PC-9 (cell line): ENCODE results near the gene CASP10. TPM values are rescaled to one million over a fixed set of nuclear protein-coding genes. Genes with fewer than 3 reads are reported as not detected.

Source experiments
- BruUV-seq: library from RNA; stranded (reverse); fragments of 400-500 nt; replicated peaks from 2 replicates; lab custom pipeline; 2021; lab: Mats Ljungman, UMichigan
- CTCF ChIA-PET: fragments of 300-600 bp; sonication (Branson Sonifier 250); formaldehyde crosslinking; loops from one replicate; lab custom pipeline; 2022; ENCODE audit warnings: antibody characterized with exemption; lab: Charles Lee
- POLR2A ChIA-PET: fragments of 300-600 bp; sonication (Branson Sonifier 250); formaldehyde crosslinking; loops from one replicate; lab custom pipeline; 2022; ENCODE audit warnings: antibody characterized with exemption; ENCODE audit not compliant: unreplicated experiment; lab: Charles Lee
- DNase-seq, 2 experiments: peaks; one replicate each; pipeline versions ENCODE4 v3.0.0 to v3.0.0-alpha.2; 2015 to 2022; ENCODE audit warnings: mixed read lengths in 1 of 2
- H2AFZ ChIP-seq: fragments of 200-600 bp; sonication (generic); 2 replicates; pipeline ENCODE4 v1.8.1; 2017; ENCODE audit warnings: antibody characterized with exemption
- H3F3A ChIP-seq: fragments of 200-600 bp; sonication (generic); 2 replicates; pipeline ENCODE4 v1.8.1; 2017; ENCODE audit warnings: antibody characterized with exemption, mild to moderate bottlenecking, low read depth; ENCODE audit not compliant: insufficient read depth
- H3K27ac ChIP-seq: fragments of 200-600 bp; sonication (generic); 2 replicates; pipeline ENCODE4 v1.6.1; 2016; ENCODE audit warnings: mixed run types
- H3K27me3 ChIP-seq: fragments of 200-600 bp; sonication (generic); 2 replicates; pipeline ENCODE4 v1.6.1; 2016; ENCODE audit warnings: low read depth, mixed run types; ENCODE audit not compliant: insufficient read depth
- H3K36me3 ChIP-seq: fragments of 200-600 bp; sonication (generic); 2 replicates; pipeline ENCODE4 v1.6.1; 2016; ENCODE audit warnings: low read depth, mixed run types
- H3K4me1 ChIP-seq: fragments of 200-600 bp; sonication (generic); replicated peaks from 2 replicates; pipeline ENCODE4 v1.6.1; 2016; ENCODE audit warnings: mixed run types; ENCODE audit not compliant: insufficient read depth
- H3K4me2 ChIP-seq: fragments of 200-600 bp; sonication (generic); 2 replicates; pipeline ENCODE4 v1.6.1; 2017; ENCODE audit warnings: mixed run types
- H3K4me3 ChIP-seq: fragments of 200-600 bp; sonication (generic); 2 replicates; pipeline ENCODE4 v1.6.1; 2016; ENCODE audit warnings: mixed run types
- H3K79me2 ChIP-seq: fragments of 200-600 bp; sonication (generic); 2 replicates; pipeline ENCODE4 v1.6.1; 2017; ENCODE audit warnings: low read depth, mixed run types
- H3K9me2 ChIP-seq: fragments of 200-600 bp; sonication (generic); 2 replicates; pipeline ENCODE4 v1.8.1; 2017; ENCODE audit warnings: mild to moderate bottlenecking; ENCODE audit not compliant: insufficient read depth
- H3K9me3 ChIP-seq: fragments of 200-600 bp; sonication (generic); 2 replicates; pipeline ENCODE4 v1.8.1; 2016; ENCODE audit warnings: low read depth; ENCODE audit not compliant: insufficient read depth
- H4K20me1 ChIP-seq: fragments of 200-600 bp; sonication (generic); 2 replicates; pipeline ENCODE4 v1.8.1; 2017; ENCODE audit not compliant: insufficient read depth
- CTCF ChIP-seq: fragments of 200-600 bp; sonication (generic); conservative IDR thresholded peaks from 2 replicates; pipeline ENCODE4 v1.6.1; 2017; ENCODE audit warnings: mixed run types, antibody characterized with exemption, mild to moderate bottlenecking, moderate library complexity
- EZH2 ChIP-seq: fragments of 200-600 bp; sonication (generic); IDR thresholded peaks from 2 replicates; pipeline ENCODE4 v1.8.0; 2017; ENCODE audit warnings: antibody characterized with exemption, low read depth
- intact Hi-C: fragments of 100-400 bp; cut with micrococcal nuclease; formaldehyde crosslinking; loops from one replicate; pipeline ENCODE4 v1.10.0; 2022; ENCODE audit not compliant: unreplicated experiment
- total RNA-seq: library from RNA; stranded (reverse); gene quantifications from 2 replicates; pipeline ENCODE4 v1.2.3, GENCODE V29; 2021

The CASP10 gene
- total RNA-seq, 1 experiment from 2014 or later = 15.2 TPM

GRCh38 chr2:201242571-201243277, 59.8 kb downstream of the CASP10 start:
- DNase-seq = no peak
- Histone ChIP-seq H3K79me2 (no peaks in the 10 kb centered on the region), H3K4me1 (no peaks in the 10 kb centered on the region), H2AFZ (no peak overlapping the region), H3K4me3 (no peak overlapping the region), H3K36me3 (peaks cover 17% of the 10 kb centered on the region; the same call in 1 of the 2 replicates), H3K9me2 (no peaks in the 10 kb centered on the region), H3K4me2 (no peak overlapping the region), H3K27me3 (no peaks in the 10 kb centered on the region), H3K27ac (no peak overlapping the region), H3F3A (no peaks in the 10 kb centered on the region), H4K20me1 (no peaks in the 10 kb centered on the region), H3K9me3 (peaks cover 14% of the 10 kb centered on the region; the same call in 1 of the 2 replicates)
- intact Hi-C loops = no loop called here
- ChIA-PET POLR2A (interaction anchor here (0.6 to 0.7 kb wide), 2 partner anchors 266 to 373 kb away, joined by 3 to 4 read pairs; no protein-coding TSS in a partner anchor), CTCF (no interaction called here)
- BruUV-seq = no TSS peak
- TF ChIP-seq EZH2 (no peak), CTCF (no peak)

- Histone ChIP-seq H3F3A (no peaks in the 10 kb centered on the region), H3K79me2 (no peaks in the 10 kb centered on the region), H3K27me3 (no peaks in the 10 kb centered on the region), H3K4me1 (no peaks in the 10 kb centered on the region), H3K27ac (no peak overlapping the region), H3K4me2 (no peak overlapping the region), H3K9me2 (no peaks in the 10 kb centered on the region), H3K4me3 (no peak overlapping the region), H2AFZ (no peak overlapping the region), H3K36me3 (peaks cover 8% of the 10 kb centered on the region; the same call in 1 of the 2 replicates), H3K9me3 (peaks cover 14% of the 10 kb centered on the region; the same call in 1 of the 2 replicates), H4K20me1 (no peaks in the 10 kb centered on the region)
- CTCF ChIA-PET = no interaction called here
- no peak for TF ChIP-seq EZH2
- TF ChIP-seq CTCF = no peak
- intact Hi-C loops = no loop called here
- no TSS peak for BruUV-seq
- no peak for DNase-seq
- POLR2A ChIA-PET = interaction anchor here (0.6 kb wide), 1 partner anchor 101 kb away, joined by 6 read pairs; no protein-coding TSS in a partner anchor
These were observed 61.9 kb downstream of the CASP10 start for GRCh38 chr2:201244829-201245228.

- DNase-seq = no peak
- H3K79me2 ChIP-seq = no peaks in the 10 kb centered on the region
- H2AFZ ChIP-seq = no peak overlapping the region
- no peak overlapping the region for H3K4me3 ChIP-seq
- H3F3A ChIP-seq = no peaks in the 10 kb centered on the region
- intact Hi-C loops = no loop called here
- POLR2A ChIA-PET = no interaction called here
- no peaks in the 10 kb centered on the region for H3K4me1 ChIP-seq
- H3K9me2 ChIP-seq = no peaks in the 10 kb centered on the region
- no peak overlapping the region for H3K4me2 ChIP-seq
- H3K27ac ChIP-seq = no peak overlapping the region
- H4K20me1 ChIP-seq = no peaks in the 10 kb centered on the region
- H3K27me3 ChIP-seq = no peaks in the 10 kb centered on the region
- TF ChIP-seq CTCF (no peak), EZH2 (no peak)
- CTCF ChIA-PET = no interaction called here
- no TSS peak for BruUV-seq
- no peaks in the 10 kb centered on the region for H3K36me3 ChIP-seq
- 0 out of 2 replicates have a peak, but pooled peaks cover 2% of the 10 kb centered on the region for H3K9me3 ChIP-seq
These were observed 63.3 kb downstream of the CASP10 start for GRCh38 chr2:201246280-201246679.
